Thyroid gland (tissue), 4 donors: ENCODE results near the gene TP73.

ENCODE experiments used
- POLR2A ChIP-seq, 2 donors: fragments of 450-650 bp; IDR thresholded peaks; one replicate each; pipeline ENCODE4 v1.6.1; 2017; ENCODE audit warnings: antibody characterized with exemption in 2 of 2, mild to moderate bottlenecking in 2 of 2, moderate library complexity in 1 of 2
- TF ChIP-seq, protein P1 (sequence below), 6 experiments: fragments of 200-600 bp in 3 of 6; fragments of 450-650 bp in 3 of 6; sonication (generic) in 3 of 6; IDR thresholded peaks; one replicate each; pipeline ENCODE4 v1.5.1; 2016 to 2019; ENCODE audit warnings: antibody characterized with exemption in 6 of 6, mild to moderate bottlenecking in 2 of 6, inconsistent platforms in 1 of 6, moderate library complexity in 1 of 6

DNA sequence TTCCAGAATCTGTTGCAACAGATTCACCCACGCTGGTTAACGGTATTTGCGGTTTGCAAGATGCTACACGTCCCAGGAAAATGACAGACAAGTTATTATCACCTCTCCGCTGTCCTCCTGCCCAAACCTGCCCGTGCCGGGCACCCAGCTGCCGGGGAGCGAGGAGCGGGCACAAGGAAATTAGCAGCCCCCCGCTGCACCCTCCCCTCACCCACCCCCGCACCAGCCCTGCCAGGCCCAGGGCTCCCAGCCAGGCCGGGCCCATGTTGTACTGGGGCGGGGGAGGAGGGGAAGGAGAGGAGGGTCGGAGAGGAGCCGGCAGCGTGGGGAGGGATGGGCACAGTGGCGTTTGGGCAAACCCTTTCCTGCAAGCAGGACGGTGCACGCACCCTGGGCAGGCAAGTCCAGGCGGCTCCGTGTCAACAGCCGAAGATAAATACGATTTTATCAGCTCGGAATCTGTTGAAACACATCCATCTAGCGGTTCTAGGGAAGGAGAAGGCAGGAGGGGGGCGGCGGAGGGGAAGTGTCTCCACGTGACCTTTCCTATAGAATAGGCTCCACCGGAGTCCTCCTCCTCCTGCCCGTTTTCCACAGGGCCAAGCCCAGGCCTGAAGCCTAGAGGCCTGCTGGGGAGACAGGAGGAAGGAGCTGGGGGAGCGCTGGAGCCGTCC, 64.9 kb downstream of the TP73 start:
- TF ChIP-seq, protein P1, sequence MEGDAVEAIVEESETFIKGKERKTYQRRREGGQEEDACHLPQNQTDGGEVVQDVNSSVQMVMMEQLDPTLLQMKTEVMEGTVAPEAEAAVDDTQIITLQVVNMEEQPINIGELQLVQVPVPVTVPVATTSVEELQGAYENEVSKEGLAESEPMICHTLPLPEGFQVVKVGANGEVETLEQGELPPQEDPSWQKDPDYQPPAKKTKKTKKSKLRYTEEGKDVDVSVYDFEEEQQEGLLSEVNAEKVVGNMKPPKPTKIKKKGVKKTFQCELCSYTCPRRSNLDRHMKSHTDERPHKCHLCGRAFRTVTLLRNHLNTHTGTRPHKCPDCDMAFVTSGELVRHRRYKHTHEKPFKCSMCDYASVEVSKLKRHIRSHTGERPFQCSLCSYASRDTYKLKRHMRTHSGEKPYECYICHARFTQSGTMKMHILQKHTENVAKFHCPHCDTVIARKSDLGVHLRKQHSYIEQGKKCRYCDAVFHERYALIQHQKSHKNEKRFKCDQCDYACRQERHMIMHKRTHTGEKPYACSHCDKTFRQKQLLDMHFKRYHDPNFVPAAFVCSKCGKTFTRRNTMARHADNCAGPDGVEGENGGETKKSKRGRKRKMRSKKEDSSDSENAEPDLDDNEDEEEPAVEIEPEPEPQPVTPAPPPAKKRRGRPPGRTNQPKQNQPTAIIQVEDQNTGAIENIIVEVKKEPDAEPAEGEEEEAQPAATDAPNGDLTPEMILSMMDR (IDR thresholded peaks at IDR 0.05): no peak
- no peak for TF ChIP-seq POLR2A (IDR thresholded peaks at IDR 0.05)
